Endothelial cell of umbilical vein (primary cell): ENCODE data around the gene NAP1L4. TPM values are rescaled to one million over a fixed set of nuclear protein-coding genes. Genes with fewer than 3 reads are reported as not detected.

Experiments
- BruUV-seq: library from RNA; stranded (reverse); fragments of 400-500 nt; replicated peaks from 2 replicates; lab custom pipeline; 2021; lab: Mats Ljungman, UMichigan
- CTCF ChIA-PET: fragments of 300-600, 350-600 bp; sonication (Branson Sonifier 250); formaldehyde crosslinking; loops from one replicate; lab custom pipeline; 2021; ENCODE audit warnings: antibody characterized with exemption, inconsistent platforms; lab: Charles Lee
- POLR2A ChIA-PET: fragments of 300-600, 350-600 bp; sonication (Branson Sonifier 250); formaldehyde crosslinking; loops from one replicate; lab custom pipeline; 2021; ENCODE audit warnings: antibody characterized with exemption, inconsistent platforms; lab: Charles Lee
- DNase-seq: peaks from one replicate; pipeline ENCODE4 v3.0.0-alpha.2; 2011; ENCODE audit warnings: low read depth, low spot score
- FAIRE-seq: peaks from 2 replicates; lab custom pipeline; 2011; peaks lifted over from hg19 to GRCh38; lab: Jason Lieb, UNC
- H2AFZ ChIP-seq: 2 replicates; pipeline ENCODE4 v1.6.0; 2012; ENCODE audit warnings: low read depth, low read length, control low read depth, inconsistent platforms
- H3K27ac ChIP-seq: 2 replicates; pipeline ENCODE4 v1.5.1; 2011; ENCODE audit warnings: low read depth, mild to moderate bottlenecking, control low read depth, low read length, moderate library complexity; ENCODE audit not compliant: insufficient read depth
- H3K27me3 ChIP-seq, 2 experiments: 2 replicates each; pipeline versions ENCODE4 v1.6.0 to v1.6.1; 2011; ENCODE audit warnings: low read length in 2 of 2, mixed read lengths in 1 of 2; ENCODE audit not compliant: control insufficient read depth in 2 of 2, insufficient read depth in 2 of 2
- H3K36me3 ChIP-seq, 2 experiments: 2 replicates in 1 of 2; 3 replicates in 1 of 2; pipeline ENCODE4 v1.5.1; 2011; ENCODE audit warnings: low read length in 2 of 2, mild to moderate bottlenecking in 1 of 2, moderate library complexity in 1 of 2; ENCODE audit not compliant: control insufficient read depth in 2 of 2, insufficient read depth in 2 of 2; ENCODE audit errors: extremely low read depth in 1 of 2
- H3K4me1 ChIP-seq: 3 replicates; pipeline ENCODE4 v1.5.1; 2011; ENCODE audit warnings: mild to moderate bottlenecking, low read length; ENCODE audit not compliant: control insufficient read depth, insufficient read depth; ENCODE audit errors: extremely low read depth
- H3K4me2 ChIP-seq: 2 replicates; pipeline ENCODE4 v1.6.1; 2011; ENCODE audit warnings: low read length, control low read depth, mixed read lengths; ENCODE audit not compliant: insufficient read depth
- H3K4me3 ChIP-seq, 3 experiments: fragments of 200-600 bp in 1 of 3; sonication (generic), shearing (Covaris generic) in 1 of 3; replicated peaks in 1 of 3; 2 replicates each; pipeline ENCODE4 v1.5.1; 2011 to 2016; ENCODE audit warnings: control low read depth in 3 of 3, low read length in 3 of 3, mild to moderate bottlenecking in 2 of 3, inconsistent platforms in 1 of 3, low read depth in 1 of 3, moderate library complexity in 1 of 3; ENCODE audit not compliant: insufficient read depth in 1 of 3
- H3K79me2 ChIP-seq: 2 replicates; pipeline ENCODE4 v1.6.0; 2012; ENCODE audit warnings: low read length, inconsistent platforms; ENCODE audit not compliant: control insufficient read depth, insufficient read depth
- H3K9ac ChIP-seq: replicated peaks from 2 replicates; pipeline ENCODE3; 2011; ENCODE audit warnings: low read length, control low read depth; ENCODE audit not compliant: insufficient read depth; ENCODE audit errors: extremely low read depth
- H3K9me1 ChIP-seq: replicated peaks from 3 replicates; pipeline ENCODE4 v1.6.0; 2011; ENCODE audit warnings: mild to moderate bottlenecking, low read length; ENCODE audit not compliant: control insufficient read depth, insufficient read depth; ENCODE audit errors: extremely low read depth
- H3K9me3 ChIP-seq: replicated peaks from 2 replicates; pipeline ENCODE4 v1.5.1; 2012; ENCODE audit warnings: low read length, inconsistent platforms; ENCODE audit not compliant: control insufficient read depth, insufficient read depth
- H4K20me1 ChIP-seq: replicated peaks from 2 replicates; pipeline ENCODE3; 2011; ENCODE audit warnings: mild to moderate bottlenecking, low read length; ENCODE audit not compliant: control insufficient read depth, insufficient read depth; ENCODE audit errors: extremely low read depth
- EZH2 ChIP-seq: IDR thresholded peaks from 2 replicates; pipeline ENCODE4 v1.6.1; 2012; ENCODE audit warnings: borderline replicate concordance, low read depth, mild to moderate bottlenecking, moderate library complexity, low read length, inconsistent platforms; ENCODE audit not compliant: severe bottlenecking
- FOS ChIP-seq: IDR thresholded peaks from 2 replicates; pipeline ENCODE4 v1.6.1; 2011; ENCODE audit warnings: mild to moderate bottlenecking, low read length, moderate library complexity, borderline replicate concordance; ENCODE audit not compliant: insufficient read depth
- GATA2 ChIP-seq: IDR thresholded peaks from 2 replicates; pipeline ENCODE4 v1.7.0; 2011; ENCODE audit warnings: low read depth, mild to moderate bottlenecking, moderate library complexity, mixed read lengths, low read length; ENCODE audit not compliant: insufficient read length, insufficient read depth
- POLR2A ChIP-seq: IDR thresholded peaks from 2 replicates; pipeline ENCODE4 v1.6.1; 2012; ENCODE audit warnings: low read depth, mild to moderate bottlenecking, control low read depth, low read length
- POLR2AphosphoS5 ChIP-seq: IDR thresholded peaks from 2 replicates; pipeline ENCODE4 v1.6.1; 2012; ENCODE audit warnings: low read depth, mild to moderate bottlenecking, control low read depth, low read length, moderate library complexity; ENCODE audit not compliant: insufficient read depth
- dilution Hi-C: fragments of 300-500 bp; cut with MboI; formaldehyde crosslinking; loops from one replicate; pipeline ENCODE4 v1.15.0; 2019; ENCODE audit warnings: low sequenced_read_pairs; ENCODE audit not compliant: extremely low pct_ligation_motif_present
- intact Hi-C: fragments of 100-400 bp; cut with micrococcal nuclease; formaldehyde crosslinking; loops from one replicate; pipeline ENCODE4 v1.10.0; 2022
- polyA plus RNA-seq, 4 experiments: library from polyadenylated mRNA; depleted of rRNA in 3 of 4; stranded (reverse) in 3 of 4; unstranded in 1 of 4; fragments of >200 nt; gene quantifications; 2 replicates each; pipeline versions ENCODE4 v1.2.1 to v1.2.3, GENCODE V29; 2011 to 2012; ENCODE audit warnings: missing spikeins in 1 of 4
- total RNA-seq: library from RNA; stranded (reverse); gene quantifications from 2 replicates; pipeline ENCODE4 v1.2.3, GENCODE V29; 2021

Gene NAP1L4
- total and polyA plus RNA-seq, 2 donors (not counting 3 experiments of a cell fraction or from before 2014, with no cell fraction given), result 100.0 to 177 TPM

DNA sequence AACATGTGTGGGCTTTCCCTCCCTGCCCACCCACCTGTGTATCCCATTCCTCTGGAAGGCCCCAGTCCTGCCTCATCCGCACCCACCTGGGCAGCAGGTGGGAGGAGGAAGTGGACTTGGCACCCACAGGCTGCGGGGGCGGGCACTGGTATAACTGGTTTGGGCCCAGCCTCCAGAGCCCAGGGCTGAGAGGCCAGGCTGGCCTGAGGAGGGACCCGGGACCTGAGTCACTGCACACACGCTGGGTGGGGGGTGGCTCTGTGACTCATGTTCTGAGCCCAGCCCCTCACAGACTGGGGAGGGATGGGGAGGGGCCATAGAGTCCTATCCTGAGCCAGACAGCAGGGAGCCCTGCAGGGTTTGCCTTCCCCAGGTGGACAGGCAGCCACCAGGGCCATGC lies 79.6 kb downstream of the NAP1L4 start:
- H3K36me3 ChIP-seq, result no peaks in the 10 kb centered on the region
- no TSS peak for BruUV-seq
- H3K9me1 ChIP-seq, result no peaks in the 10 kb centered on the region
- dilution Hi-C loops (no loop called here), intact Hi-C loops (no loop called here)
- H3K27me3 ChIP-seq, result peaks cover 8 to 10% of the 10 kb centered on the region in 2 experiments
- no peak overlapping the region for H2AFZ ChIP-seq
- H3K79me2 ChIP-seq, result no peaks in the 10 kb centered on the region
- H3K9me3 ChIP-seq, result no peaks in the 10 kb centered on the region
- DNase-seq (peak; percentile 28), FAIRE-seq (no peak)
- ChIA-PET POLR2A (no interaction called here), CTCF (interaction anchor here (1.0 to 1.4 kb wide), 3 partner anchors 17 to 21 kb away, joined by 3 to 6 read pairs (median 3); partner anchors contain the start of gene PHLDA2)
- no peak overlapping the region for H3K4me2 ChIP-seq
- no peak overlapping the region for H3K27ac ChIP-seq
- H4K20me1 ChIP-seq, result no peaks in the 10 kb centered on the region
- H3K9ac ChIP-seq, result no peak overlapping the region
- H3K4me1 ChIP-seq, result no peaks in the 10 kb centered on the region
- peak; percentile 59 for TF ChIP-seq FOS
- no peak for TF ChIP-seq EZH2
- TF ChIP-seq GATA2, result no peak
- no peak overlapping the region for H3K4me3 ChIP-seq

DNA sequence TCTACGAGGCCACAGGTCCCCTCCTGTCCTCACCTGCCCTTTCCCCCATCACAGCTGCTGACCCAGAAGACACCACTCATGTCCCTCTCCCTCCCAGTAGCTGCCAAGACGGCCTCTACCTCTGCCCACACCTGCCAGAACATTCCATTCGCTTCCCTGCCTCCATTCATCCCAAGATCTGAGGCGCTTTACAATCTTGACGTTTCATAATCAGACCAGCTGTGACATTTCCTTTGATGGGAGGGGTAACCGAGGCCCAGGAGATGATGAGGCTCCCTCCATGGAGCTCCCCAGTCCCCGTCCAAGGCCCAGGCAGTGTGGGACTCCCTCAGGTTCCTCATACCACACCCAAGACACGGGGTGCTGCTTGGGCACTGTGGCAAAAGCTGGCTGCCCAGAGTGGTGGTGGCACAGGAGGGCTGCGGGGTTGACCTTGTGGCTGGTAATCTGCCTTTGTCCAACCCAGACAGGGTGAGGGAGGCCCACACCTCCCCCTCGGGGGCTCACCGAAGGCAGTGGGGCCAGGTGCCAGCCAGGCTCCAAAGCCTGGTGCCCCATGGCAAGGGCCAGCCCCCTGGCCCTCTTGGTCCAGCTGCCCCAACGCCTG lies 80.2 kb downstream of the NAP1L4 start:
- H3K9ac ChIP-seq, result no peak overlapping the region
- no peaks in the 10 kb centered on the region for H3K9me1 ChIP-seq
- no peak overlapping the region for H2AFZ ChIP-seq
- no peak for DNase-seq
- no peaks in the 10 kb centered on the region for H3K79me2 ChIP-seq
- H3K4me2 ChIP-seq, result no peak overlapping the region
- H3K4me3 ChIP-seq, result no peak overlapping the region
- no peak overlapping the region for H3K27ac ChIP-seq
- H4K20me1 ChIP-seq, result no peaks in the 10 kb centered on the region
- no peak for FAIRE-seq
- H3K4me1 ChIP-seq, result no peaks in the 10 kb centered on the region
- ChIA-PET CTCF (interaction anchor here (0.9 to 1.4 kb wide), 2 partner anchors 8 to 20 kb away, joined by 3 to 6 read pairs; no protein-coding TSS in a partner anchor), POLR2A (interaction anchor here (1.2 kb wide), 1 partner anchor 18 kb away, joined by 3 read pairs; the partner anchor contains the start of gene PHLDA2)
- H3K27me3 ChIP-seq, result peaks cover 8 to 10% of the 10 kb centered on the region in 2 experiments
- dilution Hi-C loops (no loop called here), intact Hi-C loops (no loop called here)
- TF ChIP-seq POLR2AphosphoS5, result no peak
- TF ChIP-seq POLR2A, result no peak
- BruUV-seq, result no TSS peak
- no peaks in the 10 kb centered on the region for H3K36me3 ChIP-seq
- H3K9me3 ChIP-seq, result no peaks in the 10 kb centered on the region
